Caco-2 (cell line): ENCODE results near the gene ZSWIM8. TPM values are rescaled to one million over a fixed set of nuclear protein-coding genes. Genes with fewer than 3 reads are reported as not detected.

Experiments
- BruUV-seq: library from RNA; stranded (reverse); fragments of 400-500 nt; replicated peaks from 2 replicates; lab custom pipeline; 2021; lab: Mats Ljungman, UMichigan
- CTCF ChIA-PET: fragments of 300-600 bp; sonication (Branson Sonifier 250); formaldehyde crosslinking; loops from one replicate; lab custom pipeline; 2022; ENCODE audit warnings: antibody characterized with exemption; lab: Charles Lee
- POLR2A ChIA-PET: fragments of 300-600 bp; sonication (Branson Sonifier 250); formaldehyde crosslinking; loops from one replicate; lab custom pipeline; 2022; ENCODE audit warnings: antibody characterized with exemption; lab: Charles Lee
- DNase-seq, 2 experiments: peaks; one replicate each; pipeline versions ENCODE4 v3.0.0 to v3.0.0-alpha.2; 2020 to 2022
- H3K27me3 ChIP-seq: replicated peaks from 2 replicates; pipeline ENCODE4 v1.6.0; 2011; ENCODE audit warnings: low read length; ENCODE audit not compliant: control insufficient read depth, insufficient read depth
- H3K36me3 ChIP-seq: 2 replicates; pipeline ENCODE4 v1.5.1; 2011; ENCODE audit warnings: low read length; ENCODE audit not compliant: control insufficient read depth, insufficient read depth
- H3K4me1 ChIP-seq: fragments of 250-450 bp; sonication (Bioruptor Pico); 2 replicates; pipeline ENCODE4 v1.5.1; 2020; ENCODE audit warnings: mild to moderate bottlenecking
- H3K4me3 ChIP-seq: 2 replicates; pipeline ENCODE4 v1.5.1; 2011; ENCODE audit warnings: low read depth, mild to moderate bottlenecking, control low read depth, low read length
- H3K9me3 ChIP-seq: fragments of 250-450 bp; sonication (Bioruptor Pico); 2 replicates; pipeline ENCODE4 v1.5.1; 2020; ENCODE audit warnings: mild to moderate bottlenecking, moderate library complexity
- H3K27ac Mint-ChIP-seq: one replicate; pipeline ENCODE4 v1.8.0; 2022; ENCODE audit warnings: mixed read lengths; ENCODE audit not compliant: unreplicated experiment
- H3K27me3 Mint-ChIP-seq: one replicate; pipeline ENCODE4 v1.8.0; 2022; ENCODE audit warnings: mixed read lengths; ENCODE audit not compliant: insufficient read depth, unreplicated experiment
- H3K36me3 Mint-ChIP-seq: one replicate; pipeline ENCODE4 v1.8.0; 2022; ENCODE audit warnings: mild to moderate bottlenecking, mixed read lengths; ENCODE audit not compliant: insufficient read depth, unreplicated experiment
- H3K4me1 Mint-ChIP-seq: one replicate; pipeline ENCODE4 v1.8.0; 2022; ENCODE audit warnings: low read depth, mixed read lengths; ENCODE audit not compliant: unreplicated experiment
- H3K4me3 Mint-ChIP-seq: one replicate; pipeline ENCODE4 v1.8.0; 2022; ENCODE audit warnings: mild to moderate bottlenecking, moderate library complexity, mixed read lengths; ENCODE audit not compliant: unreplicated experiment
- H3K9me3 Mint-ChIP-seq: one replicate; pipeline ENCODE4 v1.8.0; 2022; ENCODE audit warnings: mixed read lengths; ENCODE audit not compliant: unreplicated experiment
- CTCF ChIP-seq, 2 experiments: fragments of 200-600 bp in 1 of 2; IDR thresholded peaks; 1 replicate in 1 of 2; 2 replicates in 1 of 2; pipeline versions ENCODE4 v1.5.1 to v1.8.0; 2011 to 2022; ENCODE audit warnings: antibody characterized with exemption in 1 of 2, control low read depth in 1 of 2, inconsistent platforms in 1 of 2, low read depth in 1 of 2, low read length in 1 of 2, mild to moderate bottlenecking in 1 of 2, moderate library complexity in 1 of 2; ENCODE audit not compliant: insufficient read depth in 1 of 2, severe bottlenecking in 1 of 2, unreplicated experiment in 1 of 2
- intact Hi-C: fragments of 100-400 bp; cut with micrococcal nuclease; formaldehyde crosslinking; loops from one replicate; pipeline ENCODE4 v1.10.0; 2022; ENCODE audit not compliant: unreplicated experiment
- total RNA-seq: library from RNA; stranded (reverse); gene quantifications from 2 replicates; pipeline ENCODE4 v1.2.3, GENCODE V29; 2022

ZSWIM8 gene
- total RNA-seq, 1 experiment from 2014 or later = 103 TPM

DNA sequence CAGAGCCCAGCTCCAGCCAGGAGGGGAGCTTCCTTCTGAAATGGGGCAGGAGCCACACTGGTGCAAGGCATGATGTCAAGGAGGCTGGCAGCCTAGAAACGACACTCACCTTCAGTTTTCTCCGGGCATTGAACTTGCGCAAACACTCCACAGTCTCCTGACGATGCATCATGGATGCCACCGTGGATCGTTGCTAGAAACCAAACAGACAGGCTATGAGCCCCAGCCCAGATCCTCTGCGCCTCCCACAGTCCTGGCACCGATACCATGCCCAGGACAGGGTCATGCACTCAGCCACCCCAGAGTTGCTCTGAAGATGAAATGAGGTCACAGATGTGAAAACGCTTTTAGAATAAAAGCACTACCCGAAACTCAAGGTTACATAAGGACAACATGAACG lies 56.9 kb downstream of the ZSWIM8 start:
- no peak overlapping the region for H3K27ac Mint-ChIP-seq
- ChIA-PET CTCF (interaction anchor here (0.6 kb wide), 2 partner anchors 35 to 37 kb away, joined by 3 read pairs; no protein-coding TSS in a partner anchor), POLR2A (no interaction called here)
- Histone ChIP-seq H3K9me3 (no peaks in the 10 kb centered on the region), H3K27me3 (no peaks in the 10 kb centered on the region), H3K4me1 (no peaks in the 10 kb centered on the region), H3K36me3 (peaks cover 12% of the 10 kb centered on the region), H3K4me3 (no peak overlapping the region)
- H3K9me3 Mint-ChIP-seq = no peaks in the 10 kb centered on the region
- no peak for DNase-seq
- no TSS peak for BruUV-seq
- H3K36me3 Mint-ChIP-seq = peaks cover 90% of the 10 kb centered on the region
- no peaks in the 10 kb centered on the region for H3K27me3 Mint-ChIP-seq
- intact Hi-C loops = no loop called here
- no peaks in the 10 kb centered on the region for H3K4me1 Mint-ChIP-seq
- H3K4me3 Mint-ChIP-seq = no peak overlapping the region
- no peak for TF ChIP-seq CTCF (IDR thresholded peaks at IDR 0.05; ENCODE audit: insufficient read depth in 1 of 2, low read depth in 1 of 2, low read length in 1 of 2, severe bottlenecking in 1 of 2, unreplicated experiment in 1 of 2)

DNA sequence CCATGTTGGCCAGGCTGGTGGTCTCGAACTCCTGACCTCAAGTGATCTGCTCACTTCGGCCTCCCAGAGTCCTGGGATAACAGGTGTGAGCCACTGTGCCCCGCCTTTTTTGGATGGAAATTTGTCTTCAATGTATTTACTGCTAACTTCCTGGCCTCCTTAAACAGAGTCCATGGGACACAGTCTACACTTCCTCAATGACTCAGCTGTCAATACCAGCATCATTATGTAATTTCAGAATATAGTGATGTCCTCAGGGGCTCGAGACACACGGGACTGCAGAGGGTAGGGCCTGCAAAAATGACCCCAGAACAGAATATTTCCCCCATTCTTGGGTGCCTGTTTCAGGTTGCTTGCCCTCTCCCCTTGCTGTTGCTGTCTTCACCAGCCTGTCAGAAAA lies 57.9 kb downstream of the ZSWIM8 start:
- Mint-ChIP-seq H3K36me3 (peaks cover 91% of the 10 kb centered on the region), H3K27ac (no peak overlapping the region), H3K4me1 (no peaks in the 10 kb centered on the region), H3K9me3 (no peaks in the 10 kb centered on the region), H3K4me3 (no peak overlapping the region), H3K27me3 (no peaks in the 10 kb centered on the region)
- Histone ChIP-seq H3K9me3 (no peaks in the 10 kb centered on the region), H3K4me3 (no peak overlapping the region), H3K4me1 (no peaks in the 10 kb centered on the region), H3K36me3 (peaks cover 16% of the 10 kb centered on the region), H3K27me3 (no peaks in the 10 kb centered on the region)
- POLR2A ChIA-PET = no interaction called here
- CTCF ChIA-PET = no interaction called here
- no peak for TF ChIP-seq CTCF (IDR thresholded peaks at IDR 0.05; ENCODE audit: insufficient read depth in 1 of 2, low read depth in 1 of 2, low read length in 1 of 2, severe bottlenecking in 1 of 2, unreplicated experiment in 1 of 2)
- no peak for DNase-seq
- intact Hi-C loops = no loop called here
- no TSS peak for BruUV-seq

- POLR2A ChIA-PET = no interaction called here
- intact Hi-C loops = no loop called here
Observed at GRCh38 chr10:73847031-73847430, 61.6 kb downstream of the ZSWIM8 start.

More at GRCh38 chr10:73847031-73847430, 61.6 kb downstream of the ZSWIM8 start:
- DNase-seq = no peak
- H3K4me1 ChIP-seq = peaks cover 5% of the 10 kb centered on the region; the same call in 1 of the 2 replicates
- no TSS peak for BruUV-seq
- H3K4me3 ChIP-seq = no peak overlapping the region
- H3K36me3 Mint-ChIP-seq = peaks cover 89% of the 10 kb centered on the region
- H3K36me3 ChIP-seq = peaks cover 15% of the 10 kb centered on the region
- H3K27ac Mint-ChIP-seq = no peak overlapping the region
- H3K27me3 Mint-ChIP-seq = no peaks in the 10 kb centered on the region
- H3K27me3 ChIP-seq = no peaks in the 10 kb centered on the region
- H3K4me1 Mint-ChIP-seq = peaks cover 11% of the 10 kb centered on the region
- CTCF ChIA-PET = interaction anchor here (3.4 kb wide), 1 partner anchor 33 kb away, joined by 18 read pairs; no protein-coding TSS in a partner anchor
- H3K9me3 ChIP-seq = no peaks in the 10 kb centered on the region
- no peak for TF ChIP-seq CTCF (IDR thresholded peaks at IDR 0.05; ENCODE audit: insufficient read depth in 1 of 2, low read depth in 1 of 2, low read length in 1 of 2, severe bottlenecking in 1 of 2, unreplicated experiment in 1 of 2)
- no peaks in the 10 kb centered on the region for H3K9me3 Mint-ChIP-seq
- no peak overlapping the region for H3K4me3 Mint-ChIP-seq
